Islet of Langerhans (tissue), 1 donor: ENCODE results near the gene ITCH.
"Not testable (repeated sequence)": the region's sequence is repeated elsewhere in the genome, so short reads cannot be mapped to it uniquely, and the experiment has no call there.

Experiments used
- FAIRE-seq: peaks from one replicate; lab custom pipeline; 2011; peaks lifted over from hg19 to GRCh38; lab: Jason Lieb, UNC

The ITCH gene

DNA sequence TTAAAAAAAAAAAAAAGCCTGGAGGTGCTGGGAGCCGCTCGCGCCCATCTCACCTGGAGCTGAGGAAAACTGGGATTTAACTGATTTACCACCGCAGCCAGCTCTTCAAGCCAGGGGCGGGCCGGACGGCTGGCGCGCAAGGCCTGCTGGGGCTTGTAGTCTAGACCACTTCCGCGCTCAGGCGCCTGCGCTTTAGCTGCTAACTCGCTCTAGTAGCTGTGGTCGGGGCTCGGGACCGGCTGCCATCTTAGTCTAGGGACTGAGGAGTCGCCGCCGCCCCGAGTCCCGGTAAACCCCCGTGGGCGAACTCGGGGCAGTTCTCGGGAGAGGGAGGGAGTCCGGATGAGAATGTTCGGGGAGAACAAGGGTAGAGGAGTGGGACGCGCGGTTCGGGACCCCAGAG, at the start of gene ITCH:
Gene ITCH (plus strand): TSS at position 212 of the 403 bp plus-strand sequence. CDS start 30,539 bp downstream, outside the sequence.
- no peak for FAIRE-seq

DNA sequence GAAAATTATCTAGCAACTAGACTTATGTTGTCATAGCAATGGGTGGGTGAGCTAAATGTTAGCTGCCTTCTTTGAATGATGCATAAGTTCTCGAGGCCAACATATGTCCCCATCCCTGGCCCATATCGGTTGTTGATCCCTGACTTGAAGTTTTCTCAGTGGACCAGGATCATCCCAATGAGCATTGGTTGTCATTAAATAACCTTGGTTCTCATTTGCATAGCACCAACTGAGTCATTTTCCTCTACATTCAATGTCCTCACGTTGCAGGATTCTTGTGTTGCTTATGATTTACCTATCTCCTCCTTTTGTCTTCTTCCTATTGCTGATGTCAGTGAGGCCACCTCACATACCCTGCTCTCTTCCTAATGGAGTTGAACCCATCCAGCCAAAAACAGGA, 47.8 kb upstream of the ITCH start:
- no peak for FAIRE-seq

DNA sequence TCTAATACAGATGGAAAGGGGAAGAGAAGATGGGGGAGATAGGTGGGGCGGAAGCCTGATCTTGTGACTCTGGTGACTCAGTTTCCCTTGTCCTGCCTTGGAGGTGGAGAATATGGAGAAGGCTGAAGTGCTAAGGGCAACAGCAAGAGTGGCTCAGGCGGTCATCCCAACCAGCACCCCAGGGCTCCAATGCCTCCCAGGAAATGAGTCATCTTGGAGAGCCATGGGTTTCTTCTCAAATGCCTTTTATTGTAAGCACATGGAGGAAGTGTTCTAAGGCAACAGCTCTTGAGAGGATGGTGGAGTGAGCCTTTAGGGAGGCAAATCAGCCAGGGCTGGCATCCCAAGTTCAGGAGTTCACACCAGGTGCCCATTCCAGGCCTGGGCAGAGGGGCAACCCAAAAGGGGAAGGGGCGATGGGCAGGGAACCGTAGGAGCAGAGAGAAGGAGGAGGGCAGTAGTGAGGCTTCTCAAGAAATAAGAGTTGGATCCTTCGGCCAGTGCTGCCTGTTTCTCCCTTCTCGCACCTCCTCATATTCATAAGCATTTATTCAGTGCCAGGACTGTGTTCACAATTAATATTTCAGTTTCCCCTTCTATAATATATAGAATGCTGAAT, 46.8 kb upstream of the ITCH start:
- FAIRE-seq: no peak

DNA sequence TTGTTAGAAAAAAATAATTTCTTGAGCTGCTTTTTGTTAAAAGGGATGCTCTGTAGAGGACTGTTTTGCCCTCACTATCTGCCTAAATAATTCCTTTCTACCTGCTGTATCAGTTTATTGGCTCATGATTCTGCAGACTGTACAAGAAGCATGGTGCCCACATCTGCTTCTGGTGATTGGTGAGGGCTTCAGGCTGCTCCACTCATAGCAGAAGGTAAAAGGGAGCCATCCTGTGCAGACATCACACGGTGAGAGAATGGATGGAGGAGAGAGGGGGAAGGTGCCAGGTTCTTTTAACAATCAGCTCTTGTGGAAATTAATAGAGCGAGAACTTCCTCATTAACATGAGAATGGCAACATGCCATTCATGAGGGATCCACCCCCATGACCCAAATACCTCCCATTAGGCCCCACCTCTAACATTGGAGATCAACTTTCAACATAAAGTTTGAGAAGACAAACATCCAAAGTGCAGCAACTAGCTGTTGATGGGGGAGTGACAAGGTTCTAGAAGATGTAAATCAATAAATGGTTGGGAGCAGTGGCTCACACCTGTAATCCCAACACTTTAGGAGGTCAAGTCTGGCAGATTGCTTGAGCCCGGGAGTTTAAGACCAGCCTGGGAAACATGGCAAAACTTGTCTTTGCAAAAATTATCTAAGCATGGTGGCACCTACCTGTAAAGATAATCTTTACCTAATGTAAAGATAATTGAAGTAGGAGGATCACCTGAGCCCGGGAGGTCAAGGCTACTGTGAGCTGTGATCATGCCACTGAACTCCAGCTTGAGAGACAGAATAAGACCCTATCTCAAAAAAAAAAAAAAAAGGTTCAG, 44.2 kb upstream of the ITCH start:
- FAIRE-seq: no peak

DNA sequence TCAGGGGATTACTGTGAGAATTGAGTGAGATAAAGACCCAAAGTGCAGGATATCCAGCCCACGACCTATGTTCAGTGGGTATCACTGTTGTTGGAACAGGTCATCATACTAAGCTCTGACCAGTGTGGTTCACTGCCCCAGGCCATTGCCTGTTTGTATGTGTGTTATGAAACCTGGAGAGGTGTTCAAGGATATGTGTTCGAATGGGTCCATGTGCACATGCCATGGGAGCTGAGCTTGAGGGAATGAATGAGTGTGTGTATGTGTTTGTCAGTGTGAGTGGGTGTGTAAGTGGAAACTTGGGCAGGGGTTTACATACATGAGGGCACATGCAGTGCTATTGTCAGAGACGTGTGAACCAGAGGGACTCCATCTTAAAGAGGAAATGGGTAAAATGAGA, 42.2 kb upstream of the ITCH start:
- no peak for FAIRE-seq

DNA sequence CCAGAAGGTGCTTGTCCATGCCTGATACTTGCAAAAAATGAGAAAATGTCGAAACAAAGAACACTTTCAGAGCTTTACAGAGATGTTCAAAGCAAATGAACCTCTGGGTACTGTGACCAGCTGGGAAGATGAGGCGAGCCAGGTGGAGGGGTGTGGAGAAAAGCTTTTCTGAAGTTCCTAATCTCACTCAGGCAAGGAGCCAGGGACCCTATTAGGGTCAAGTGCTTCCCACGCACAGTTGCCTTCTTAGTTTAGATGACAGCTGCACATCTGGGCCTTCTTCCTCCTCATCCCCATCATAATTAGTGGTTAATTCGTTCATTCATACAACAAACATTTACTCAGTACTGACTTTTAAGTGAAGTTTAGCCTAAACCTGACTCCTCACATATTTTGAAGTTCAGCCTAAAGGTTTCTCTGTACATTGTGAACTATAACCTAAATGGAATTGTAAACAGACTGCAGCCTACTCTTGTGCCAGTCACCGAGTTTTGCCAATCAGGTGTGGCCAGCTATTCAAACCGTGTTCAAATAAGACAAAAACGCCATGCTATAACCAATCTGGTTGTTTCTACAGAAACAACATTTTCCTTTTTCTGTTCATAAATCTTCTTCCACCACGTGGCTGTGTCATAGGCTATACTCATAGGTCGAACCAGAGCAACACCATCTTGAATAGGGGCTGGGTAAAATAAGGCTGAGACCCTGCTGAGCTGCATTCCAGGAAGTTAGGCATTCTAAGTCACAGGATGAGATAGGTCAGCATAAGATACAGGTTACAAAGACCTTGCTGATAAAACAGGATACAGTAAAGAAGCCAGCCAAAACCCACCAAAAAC, 40.6 kb upstream of the ITCH start:
- FAIRE-seq: no peak

DNA sequence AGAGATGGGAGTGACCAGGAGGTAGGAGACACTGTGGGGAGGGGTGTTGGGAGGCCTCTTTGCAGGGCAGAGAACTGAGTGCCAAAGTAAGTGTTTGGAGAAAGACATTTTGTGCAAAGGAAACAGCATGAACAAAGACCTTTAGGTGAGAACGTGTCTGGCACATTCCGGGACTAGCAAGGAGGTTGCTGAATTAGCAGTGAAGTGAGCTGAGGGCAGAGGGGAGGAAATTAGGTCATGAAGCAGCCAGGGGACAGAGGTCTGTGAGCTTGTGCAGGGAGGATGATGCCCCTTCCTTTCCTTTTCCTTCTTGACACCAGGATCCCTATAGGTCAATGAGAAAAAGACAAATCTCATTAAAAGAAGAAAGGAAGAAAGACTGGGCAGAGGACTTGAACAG, 38.5 kb upstream of the ITCH start:
- FAIRE-seq: no peak

DNA sequence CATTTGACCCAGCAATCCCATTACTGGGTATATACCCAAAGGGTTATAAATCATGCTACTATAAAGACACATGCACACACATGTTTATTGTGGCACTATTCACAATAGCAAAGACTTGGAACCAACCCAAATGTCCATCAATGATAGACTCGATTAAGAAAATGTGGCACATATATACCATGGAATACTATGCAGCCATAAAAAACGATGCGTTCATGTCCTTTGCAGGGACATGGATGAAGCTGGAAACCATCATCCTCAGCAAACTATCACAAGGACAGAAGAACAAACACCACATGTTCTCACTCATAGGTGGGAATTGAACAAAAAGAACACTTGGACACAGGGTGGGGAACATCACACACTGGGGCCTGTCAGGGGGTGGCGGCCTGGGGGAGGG, 34.9 kb upstream of the ITCH start:
- FAIRE-seq: not testable (repeated sequence)

DNA sequence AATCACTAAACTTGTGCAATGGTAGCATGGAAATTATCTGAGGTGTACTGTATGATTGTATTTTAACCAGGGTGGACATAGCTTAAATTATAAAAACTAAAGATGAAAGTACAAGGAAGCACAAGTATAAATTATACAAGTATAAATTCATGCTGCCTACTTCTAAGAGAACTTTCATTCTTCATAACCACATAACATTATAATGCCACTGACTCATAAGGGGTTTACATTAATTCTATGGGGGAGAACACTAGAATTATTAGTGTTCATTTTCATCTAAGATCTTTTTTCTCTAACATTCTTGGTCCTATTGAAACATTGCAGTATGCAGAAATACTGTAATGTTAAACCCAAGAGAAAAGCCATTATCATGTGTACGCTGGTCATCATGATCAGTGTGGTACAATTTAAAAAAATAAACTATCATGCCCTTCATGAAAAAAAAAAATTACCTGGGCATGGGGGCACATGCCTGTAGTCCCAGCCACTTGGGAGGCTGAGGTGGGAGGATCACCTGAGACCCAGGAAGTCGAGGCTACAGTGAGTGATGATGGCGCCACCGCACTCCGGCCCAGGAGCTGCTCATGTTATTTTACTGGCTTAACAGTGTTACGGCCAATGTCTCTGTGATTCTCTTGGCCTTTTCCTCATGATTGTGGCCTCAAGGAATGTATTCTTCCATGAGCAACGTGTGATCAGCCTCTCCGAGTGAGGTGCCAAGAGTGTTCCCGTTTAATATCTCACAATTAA, 34.0 kb upstream of the ITCH start:
- no peak for FAIRE-seq

DNA sequence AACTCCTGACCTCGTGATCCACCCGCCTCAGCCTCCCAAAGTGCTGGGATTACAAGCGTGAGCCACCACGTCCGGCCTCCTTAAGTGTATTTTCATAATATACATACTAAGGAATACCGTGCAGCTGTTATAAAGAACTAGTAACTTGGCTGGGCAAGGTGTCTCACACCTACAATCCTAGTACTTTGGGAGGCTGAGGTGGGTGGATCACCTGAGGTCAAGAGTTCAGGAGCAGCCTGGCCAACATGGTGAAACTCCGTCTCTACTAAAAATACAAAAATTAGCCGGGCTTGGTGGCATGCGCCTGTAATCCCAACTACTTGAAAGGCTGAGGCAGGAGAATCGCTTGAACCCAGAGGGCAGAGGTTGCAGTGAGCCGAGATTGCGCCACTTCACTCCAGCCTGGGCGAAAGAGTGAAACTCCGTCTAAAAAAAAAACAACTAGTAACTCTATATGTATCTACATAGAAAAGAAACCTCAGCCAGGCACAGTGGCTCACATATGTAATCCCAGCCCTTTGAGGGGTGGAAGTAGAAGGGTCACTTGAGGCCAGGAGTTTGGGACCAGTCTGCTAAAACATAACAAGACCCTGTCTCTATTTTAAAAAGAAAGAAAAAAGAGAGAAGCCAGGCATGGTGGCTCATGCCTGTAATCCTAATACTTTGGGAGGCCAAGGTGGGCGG, 32.1 kb upstream of the ITCH start:
- not testable (repeated sequence) for FAIRE-seq

DNA sequence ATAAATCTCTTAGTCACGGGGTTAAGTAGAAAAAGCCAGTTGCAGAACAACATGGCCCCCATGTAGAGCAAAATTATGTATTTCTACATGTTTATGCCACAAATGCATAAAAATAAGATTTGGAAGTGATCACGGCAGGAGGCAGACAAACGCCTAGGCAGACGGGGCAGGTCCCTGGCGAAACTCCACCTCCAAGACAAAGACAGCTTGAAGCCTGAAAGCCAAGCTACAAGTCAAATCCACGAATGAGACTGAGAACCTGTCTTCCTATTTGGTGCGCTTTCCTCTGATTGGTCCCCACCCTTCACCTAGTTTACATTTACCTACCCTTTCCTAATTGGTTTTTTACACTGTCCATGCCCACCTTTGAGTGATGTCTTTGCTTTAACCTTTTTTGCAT, 31.2 kb upstream of the ITCH start:
- FAIRE-seq: no peak

DNA sequence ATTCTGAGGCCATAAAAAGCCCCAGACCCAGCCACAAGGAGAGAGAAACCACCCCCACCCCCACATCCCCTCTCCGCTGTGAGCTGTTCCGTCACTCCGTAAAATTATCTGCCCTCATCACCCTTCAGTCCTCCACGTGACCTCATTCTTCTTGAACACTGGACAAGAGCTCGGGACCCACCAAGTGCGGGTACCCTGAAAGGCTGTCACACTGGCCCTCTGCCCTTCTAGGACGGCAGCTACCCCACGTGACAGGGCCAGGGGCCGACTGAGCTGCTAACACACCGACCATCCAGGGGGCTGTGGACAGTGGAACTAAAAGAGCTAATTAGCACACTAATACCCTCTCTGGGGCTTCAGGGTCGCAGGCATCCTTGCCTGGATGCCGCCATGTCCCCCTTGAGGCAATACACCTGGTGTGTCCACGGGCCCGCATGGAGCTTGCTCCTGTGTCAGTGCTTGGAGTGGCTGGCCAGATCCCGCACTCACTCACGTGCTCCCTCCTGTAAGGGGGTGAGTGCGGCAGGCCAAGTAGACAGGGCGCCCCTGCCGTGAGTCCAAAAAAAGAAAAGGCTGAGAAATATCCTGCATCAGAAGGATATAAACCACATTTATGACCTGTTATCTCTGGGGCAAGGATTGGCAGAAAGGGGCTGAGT, 30.7 kb upstream of the ITCH start:
- no peak for FAIRE-seq

DNA sequence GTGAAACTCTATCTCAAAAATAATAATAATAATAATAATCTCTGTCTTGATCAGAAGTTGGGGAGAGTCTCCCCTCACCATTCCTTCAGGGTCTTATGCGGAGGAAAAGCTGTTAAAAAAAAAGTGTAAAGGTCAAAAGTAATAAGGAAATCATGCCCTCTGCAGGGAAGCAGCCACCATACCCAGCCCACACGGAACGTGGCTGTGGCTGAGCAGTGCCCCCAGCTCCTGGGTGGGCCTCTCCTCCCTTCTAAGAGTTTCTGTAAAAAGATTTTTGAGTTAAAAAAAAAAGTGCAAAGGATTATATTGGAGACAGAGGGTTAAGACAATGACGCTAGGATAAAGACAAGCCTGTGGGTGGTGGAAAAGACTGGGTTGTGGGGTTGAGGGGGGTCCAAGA, 29.3 kb upstream of the ITCH start:
- FAIRE-seq: no peak

DNA sequence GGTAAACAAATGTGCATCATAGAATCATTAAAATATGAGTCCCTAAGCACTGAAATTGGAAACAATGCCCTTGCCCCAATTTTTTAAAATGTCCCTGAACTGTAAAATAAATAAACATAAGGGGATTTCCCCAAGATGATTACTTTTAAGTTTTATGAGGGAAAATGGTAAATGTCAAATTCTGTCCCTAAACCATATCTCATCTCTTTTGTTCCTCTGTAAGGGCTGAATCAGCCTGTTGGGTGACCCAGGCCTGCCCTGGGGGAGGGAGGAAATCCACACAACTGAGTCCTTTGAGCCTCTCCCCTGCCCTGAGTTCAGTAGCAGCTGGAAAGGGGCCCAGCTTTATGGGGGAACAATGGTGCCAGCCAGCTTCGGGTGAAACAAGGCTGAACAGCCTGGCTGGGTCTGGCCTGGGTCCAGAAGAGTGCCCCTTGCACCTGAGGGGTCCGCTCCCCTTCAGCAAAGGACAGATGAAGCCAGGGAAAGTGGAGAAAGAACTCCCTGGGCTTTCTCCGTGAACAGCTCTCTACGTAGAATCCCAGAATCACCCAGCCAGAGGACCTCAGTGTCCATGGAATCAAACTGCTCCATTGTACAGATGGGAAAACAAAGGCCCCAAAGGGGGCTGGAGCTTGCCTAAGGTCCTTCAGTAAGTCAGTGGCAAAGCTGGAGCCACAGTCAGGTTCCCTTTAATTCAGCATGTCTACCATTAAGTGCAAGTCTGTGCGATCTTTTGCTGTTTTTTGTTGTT, 28.2 kb upstream of the ITCH start:
- FAIRE-seq: no peak

DNA sequence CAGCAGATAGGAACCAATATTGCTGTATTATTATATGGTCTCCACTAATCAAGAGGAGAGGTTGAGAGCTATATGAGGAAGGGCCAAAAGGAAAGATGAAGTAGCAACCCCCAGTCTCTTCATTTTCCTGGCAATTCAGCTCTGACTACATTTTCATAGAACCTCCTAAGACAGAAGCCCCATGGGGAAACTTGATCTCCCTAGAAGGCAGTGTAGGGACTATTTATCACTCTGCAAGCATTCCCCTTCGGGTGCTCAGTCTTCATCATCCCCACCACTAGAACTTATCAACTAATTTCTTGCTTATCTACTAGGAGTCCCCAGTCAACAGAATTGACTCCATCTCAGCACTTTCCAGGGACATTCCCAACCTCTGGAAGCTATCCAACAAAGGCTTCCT, 25.5 kb upstream of the ITCH start:
- FAIRE-seq: no peak

DNA sequence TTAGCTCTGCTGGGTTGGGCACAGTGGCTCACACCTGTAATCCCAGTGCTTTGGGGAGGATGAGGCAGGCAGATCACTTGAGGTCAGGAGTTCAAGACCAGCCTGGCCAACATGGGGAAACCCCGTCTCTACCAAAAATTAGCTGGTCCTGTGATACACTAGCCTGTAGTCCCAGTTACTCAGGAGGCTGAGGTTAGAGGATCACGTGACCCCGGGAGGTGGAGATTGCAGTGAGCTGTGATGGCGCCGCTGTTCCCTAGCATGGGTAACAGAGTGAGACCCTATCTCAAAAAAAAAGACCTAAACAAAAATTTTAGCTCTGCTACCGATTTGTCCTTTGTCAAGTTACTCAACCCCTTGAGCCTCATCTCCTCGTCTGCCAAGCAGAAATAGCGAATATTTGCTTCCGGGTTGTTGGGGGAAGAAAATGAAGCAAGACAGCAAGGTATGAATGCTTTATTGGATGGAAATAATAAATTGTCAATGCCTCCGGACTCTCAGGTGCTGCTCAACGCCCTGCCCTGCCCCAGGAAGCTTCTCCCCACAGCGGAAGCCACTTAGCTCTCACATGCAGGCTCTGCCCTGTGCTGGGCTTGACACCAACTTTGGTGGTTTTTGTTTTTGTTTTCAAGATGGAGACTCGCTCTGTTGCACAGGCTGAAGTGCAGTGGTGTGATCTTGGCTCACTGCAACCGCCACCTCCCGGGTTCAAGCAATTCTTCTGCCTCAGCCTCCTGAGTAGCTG, 24.9 kb upstream of the ITCH start:
- no peak for FAIRE-seq

DNA sequence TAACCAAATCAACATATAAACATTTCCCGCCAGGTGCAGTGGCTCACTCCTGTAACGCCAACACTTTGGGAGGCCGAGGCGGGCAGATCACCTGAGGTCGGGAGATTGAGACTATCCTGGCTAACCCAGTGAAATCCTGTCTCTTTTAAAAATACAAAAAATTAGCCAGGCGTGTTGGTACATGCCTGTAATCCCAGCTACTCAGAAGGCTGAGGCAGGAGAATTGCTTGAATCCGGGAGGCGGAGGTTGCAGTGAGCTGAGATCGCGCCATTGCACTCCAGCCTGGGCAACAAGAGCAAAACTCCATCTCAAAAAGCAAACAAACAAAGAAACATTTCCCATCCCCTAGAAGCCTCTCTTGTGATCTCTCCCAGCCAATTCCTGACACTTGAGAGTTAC, 22.3 kb upstream of the ITCH start:
- FAIRE-seq: not testable (repeated sequence)

DNA sequence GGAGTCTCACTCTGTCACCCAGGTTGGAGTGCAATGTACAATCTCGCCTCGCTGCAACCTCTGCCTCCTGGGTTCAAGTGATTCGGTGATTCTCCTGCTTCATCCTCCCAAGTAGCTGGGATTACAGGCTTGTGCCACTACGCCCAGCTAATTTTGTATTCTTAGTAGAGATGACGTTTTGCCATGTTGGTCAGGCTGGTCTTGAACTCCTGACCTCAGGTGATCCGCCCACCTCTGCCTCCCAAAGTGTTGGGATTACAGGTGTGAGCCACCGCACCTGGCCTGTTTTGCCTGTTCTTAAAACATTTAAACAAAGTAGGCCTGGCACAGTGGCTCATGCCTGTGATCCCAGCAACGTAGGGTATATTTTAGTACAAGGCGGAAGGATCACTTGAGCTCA, 21.9 kb upstream of the ITCH start:
- FAIRE-seq: not testable (repeated sequence)

DNA sequence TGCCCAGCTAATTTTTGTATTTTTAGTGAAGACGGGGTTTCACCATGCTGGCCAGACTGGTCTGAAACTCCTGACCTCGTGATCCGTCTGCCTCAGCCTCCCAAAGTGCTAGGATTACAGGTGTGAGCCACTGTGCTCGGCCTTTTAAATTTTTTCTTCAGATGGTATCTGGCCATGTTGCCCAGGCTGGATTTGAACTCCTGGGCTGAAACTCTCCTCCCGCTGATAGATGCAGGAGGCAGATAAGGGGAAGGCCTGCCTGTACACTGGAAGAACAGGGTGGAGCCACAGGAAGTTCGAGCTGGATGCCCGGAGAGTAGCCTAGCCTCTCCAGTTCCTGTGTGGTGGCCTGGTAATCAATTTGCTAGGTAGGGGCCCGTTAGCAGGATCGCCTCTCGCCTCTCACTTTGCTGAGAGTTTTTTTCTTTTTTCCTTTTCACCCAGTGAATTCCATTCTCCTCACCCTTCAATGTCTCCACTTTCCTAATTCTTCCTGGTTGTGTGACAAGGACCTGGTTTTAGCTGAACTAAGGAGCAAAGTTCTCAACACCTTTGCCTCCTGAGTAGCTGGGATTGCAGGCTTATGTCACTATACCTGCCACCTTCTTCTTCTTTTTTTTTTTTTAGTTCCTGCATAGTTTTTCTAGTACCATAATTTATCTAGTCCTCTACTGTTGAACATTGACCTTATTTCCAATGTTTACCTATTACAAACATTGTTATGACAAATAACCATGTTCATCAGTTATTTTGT, 19.4 kb upstream of the ITCH start:
- no peak for FAIRE-seq
